ENCODE data around the gene MXD4.
"Not testable (repeated sequence)": the region's sequence is repeated elsewhere in the genome, so short reads cannot be mapped to it uniquely, and the experiment has no call there.

Gene MXD4

DNA sequence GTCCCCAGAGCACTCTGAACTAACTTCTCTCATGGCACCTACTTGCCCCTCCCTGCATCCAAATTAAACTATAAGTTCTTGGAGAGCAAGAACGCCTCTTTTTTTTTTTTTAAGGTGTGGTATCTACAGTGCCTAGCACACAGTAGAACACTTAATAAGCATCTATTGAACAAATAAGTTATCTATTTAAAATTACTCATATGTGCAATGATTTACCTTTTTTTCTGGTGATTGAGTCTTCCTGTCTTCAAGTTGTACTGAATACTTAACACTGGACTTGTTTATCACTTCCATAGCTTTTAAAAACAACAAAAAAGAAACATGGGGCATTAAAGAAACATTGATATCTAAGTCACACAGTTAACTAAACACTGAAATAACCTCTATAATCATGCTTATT is 49.1 kb downstream of the MXD4 start:
- no peak for DNase-seq (ENCODE audit: low read depth)
- H3K4me3 ChIP-seq (ENCODE audit: low read length), result no peak overlapping the region
- TF ChIP-seq, protein P1, sequence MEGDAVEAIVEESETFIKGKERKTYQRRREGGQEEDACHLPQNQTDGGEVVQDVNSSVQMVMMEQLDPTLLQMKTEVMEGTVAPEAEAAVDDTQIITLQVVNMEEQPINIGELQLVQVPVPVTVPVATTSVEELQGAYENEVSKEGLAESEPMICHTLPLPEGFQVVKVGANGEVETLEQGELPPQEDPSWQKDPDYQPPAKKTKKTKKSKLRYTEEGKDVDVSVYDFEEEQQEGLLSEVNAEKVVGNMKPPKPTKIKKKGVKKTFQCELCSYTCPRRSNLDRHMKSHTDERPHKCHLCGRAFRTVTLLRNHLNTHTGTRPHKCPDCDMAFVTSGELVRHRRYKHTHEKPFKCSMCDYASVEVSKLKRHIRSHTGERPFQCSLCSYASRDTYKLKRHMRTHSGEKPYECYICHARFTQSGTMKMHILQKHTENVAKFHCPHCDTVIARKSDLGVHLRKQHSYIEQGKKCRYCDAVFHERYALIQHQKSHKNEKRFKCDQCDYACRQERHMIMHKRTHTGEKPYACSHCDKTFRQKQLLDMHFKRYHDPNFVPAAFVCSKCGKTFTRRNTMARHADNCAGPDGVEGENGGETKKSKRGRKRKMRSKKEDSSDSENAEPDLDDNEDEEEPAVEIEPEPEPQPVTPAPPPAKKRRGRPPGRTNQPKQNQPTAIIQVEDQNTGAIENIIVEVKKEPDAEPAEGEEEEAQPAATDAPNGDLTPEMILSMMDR (IDR thresholded peaks at IDR 0.05; ENCODE audit: insufficient read depth, low read depth, low read length, missing control alignments), result no peak

DNA sequence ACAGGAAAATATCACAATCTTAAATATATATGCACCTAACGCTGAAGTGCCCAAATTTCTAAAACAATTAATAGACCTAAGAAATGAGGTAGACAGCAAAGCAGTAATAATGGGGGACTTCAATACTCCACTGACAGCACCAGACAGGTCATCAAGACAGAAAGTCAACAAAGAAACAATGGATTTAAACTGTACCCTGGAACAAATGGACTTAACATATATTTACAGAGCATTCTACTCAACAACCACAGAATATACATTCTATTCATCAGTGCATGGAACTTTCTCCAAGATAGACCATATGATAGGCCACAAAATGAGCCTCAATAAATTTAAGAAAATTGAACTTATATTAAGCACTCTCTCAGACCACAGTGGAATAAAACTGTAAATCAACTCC is 59.1 kb downstream of the MXD4 start:
- not testable (repeated sequence) for DNase-seq (ENCODE audit: low read depth); H3K4me3 ChIP-seq (ENCODE audit: low read length)

Measured in epithelial cell of esophagus (primary cell).